OCI-LY1 (cell line): ENCODE results near the gene SOX13.

Source experiments
- CTCF ChIP-seq: fragments of 200-600 bp; sonication (generic), shearing (Covaris generic); IDR thresholded peaks from 2 replicates; pipeline ENCODE4 v1.5.1; 2017; ENCODE audit warnings: mild to moderate bottlenecking, antibody characterized with exemption, low read length, moderate library complexity, mixed read lengths
- EZH2 ChIP-seq: fragments of 200-600 bp; sonication (generic), shearing (Covaris generic); IDR thresholded peaks from 2 replicates; pipeline ENCODE4 v1.8.0; 2017; ENCODE audit warnings: borderline replicate concordance, mixed run types, mild to moderate bottlenecking, antibody characterized with exemption, low read length, moderate library complexity, mixed read lengths

- no peak for TF ChIP-seq CTCF
- no peak for TF ChIP-seq EZH2
Observed at GRCh38 chr1:204075139-204075521, 2.2 kb downstream of the SOX13 start.
